ENCODE results near the gene APC. TPM values are rescaled to one million over a fixed set of nuclear protein-coding genes. Genes with fewer than 3 reads are reported as not detected.

APC gene
- total RNA-seq, 2 donors from 2014 or later, result 58.6 to 83.7 TPM

DNA sequence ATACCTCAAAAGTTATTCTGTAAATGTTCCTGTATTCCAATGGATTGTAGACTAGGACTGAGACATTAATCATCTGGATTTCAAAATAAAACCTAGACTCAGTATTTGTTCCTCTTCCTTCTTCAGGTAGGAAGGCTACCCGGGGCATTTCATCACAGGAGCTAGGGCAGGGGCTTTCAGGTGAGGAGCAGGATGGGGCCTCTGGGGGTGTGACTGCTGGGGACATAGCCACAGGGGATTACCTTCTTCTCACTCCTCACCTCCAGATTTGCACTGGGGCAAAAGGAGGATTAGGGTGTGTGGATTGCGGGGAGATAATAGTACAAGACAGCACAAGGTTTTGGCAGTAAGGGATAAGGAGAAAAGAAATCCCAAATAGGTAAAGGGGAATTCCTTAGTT is 85.5 kb downstream of the APC start:
- Histone ChIP-seq H3K27me3 (replicated peaks; ENCODE audit: insufficient read depth) (no peaks in the 10 kb centered on the region), H3K36me3 (peaks cover 29% of the 10 kb centered on the region), H3K27ac (no peak overlapping the region), H3K9me3 (no peaks in the 10 kb centered on the region), H3K4me1 (ENCODE audit: control insufficient read depth in 1 of 2, low read depth in 2 of 2) (no peaks in the 10 kb centered on the region), H3K4me3 (no peak overlapping the region)
- DNase-seq (ENCODE audit: low spot score) (no peak), ATAC-seq (ENCODE audit: insufficient number of reproducible peaks, low FRiP score, low read depth) (no peak)
- TF ChIP-seq, protein P1, sequence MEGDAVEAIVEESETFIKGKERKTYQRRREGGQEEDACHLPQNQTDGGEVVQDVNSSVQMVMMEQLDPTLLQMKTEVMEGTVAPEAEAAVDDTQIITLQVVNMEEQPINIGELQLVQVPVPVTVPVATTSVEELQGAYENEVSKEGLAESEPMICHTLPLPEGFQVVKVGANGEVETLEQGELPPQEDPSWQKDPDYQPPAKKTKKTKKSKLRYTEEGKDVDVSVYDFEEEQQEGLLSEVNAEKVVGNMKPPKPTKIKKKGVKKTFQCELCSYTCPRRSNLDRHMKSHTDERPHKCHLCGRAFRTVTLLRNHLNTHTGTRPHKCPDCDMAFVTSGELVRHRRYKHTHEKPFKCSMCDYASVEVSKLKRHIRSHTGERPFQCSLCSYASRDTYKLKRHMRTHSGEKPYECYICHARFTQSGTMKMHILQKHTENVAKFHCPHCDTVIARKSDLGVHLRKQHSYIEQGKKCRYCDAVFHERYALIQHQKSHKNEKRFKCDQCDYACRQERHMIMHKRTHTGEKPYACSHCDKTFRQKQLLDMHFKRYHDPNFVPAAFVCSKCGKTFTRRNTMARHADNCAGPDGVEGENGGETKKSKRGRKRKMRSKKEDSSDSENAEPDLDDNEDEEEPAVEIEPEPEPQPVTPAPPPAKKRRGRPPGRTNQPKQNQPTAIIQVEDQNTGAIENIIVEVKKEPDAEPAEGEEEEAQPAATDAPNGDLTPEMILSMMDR (IDR thresholded peaks at IDR 0.05), result no peak

DNA sequence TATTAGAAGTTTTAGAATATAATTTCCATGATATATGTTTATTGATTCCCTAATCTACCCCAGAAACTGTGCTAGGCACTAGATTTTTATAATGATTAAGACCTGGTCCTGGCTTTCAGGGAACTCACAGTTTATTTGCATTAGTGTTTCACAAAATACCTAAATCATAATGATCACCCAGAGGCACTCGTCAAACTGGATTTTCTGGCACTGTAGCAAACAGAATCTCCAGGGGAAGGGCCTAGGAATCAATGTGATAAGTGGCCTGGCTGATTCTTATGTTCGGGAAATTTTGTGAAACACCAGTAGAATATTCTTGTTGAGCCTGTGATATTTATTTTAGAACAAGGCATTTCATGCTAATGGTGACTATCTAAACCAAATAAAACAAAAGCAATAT is 86.0 kb downstream of the APC start:
- no peak overlapping the region for H3K27ac ChIP-seq
- ATAC-seq (ENCODE audit: insufficient number of reproducible peaks, low FRiP score, low read depth), result no peak
- H3K9me3 ChIP-seq, result no peaks in the 10 kb centered on the region
- no peaks in the 10 kb centered on the region for H3K27me3 ChIP-seq (replicated peaks; ENCODE audit: insufficient read depth)
- no peak for DNase-seq (ENCODE audit: low spot score)
- TF ChIP-seq, protein P1 (IDR thresholded peaks at IDR 0.05), result no peak
- H3K4me3 ChIP-seq, result no peak overlapping the region
- peaks cover 29% of the 10 kb centered on the region for H3K36me3 ChIP-seq
- no peaks in the 10 kb centered on the region for H3K4me1 ChIP-seq (ENCODE audit: control insufficient read depth in 1 of 2, low read depth in 2 of 2)

DNA sequence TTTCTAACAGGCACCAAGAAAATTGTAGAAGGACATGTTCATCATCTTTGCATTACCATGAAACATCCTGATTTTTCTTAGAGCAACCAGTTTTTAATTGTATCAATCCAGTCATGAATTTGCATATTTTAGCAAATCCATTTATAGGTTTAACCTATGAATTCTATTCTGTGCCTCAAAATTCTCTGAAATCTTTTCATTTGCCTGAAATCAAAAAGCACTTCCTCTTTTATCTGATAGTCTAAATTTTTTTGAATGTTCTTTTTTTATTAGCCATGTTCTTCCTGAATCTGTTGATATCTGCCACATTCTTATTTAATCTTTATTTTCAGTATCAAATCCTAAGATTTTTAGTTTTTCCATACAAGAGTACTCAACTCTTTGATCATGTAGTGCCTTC is 86.5 kb downstream of the APC start:
- no peak for DNase-seq (ENCODE audit: low spot score)
- Histone ChIP-seq H3K4me1 (ENCODE audit: control insufficient read depth in 1 of 2, low read depth in 2 of 2) (no peaks in the 10 kb centered on the region), H3K27me3 (replicated peaks; ENCODE audit: insufficient read depth) (no peaks in the 10 kb centered on the region), H3K9me3 (no peaks in the 10 kb centered on the region), H3K36me3 (peaks cover 28% of the 10 kb centered on the region), H3K4me3 (no peak overlapping the region), H3K27ac (no peak overlapping the region)
- ATAC-seq (ENCODE audit: insufficient number of reproducible peaks, low FRiP score, low read depth), result no peak
- TF ChIP-seq, protein P1 (IDR thresholded peaks at IDR 0.05), result no peak

DNA sequence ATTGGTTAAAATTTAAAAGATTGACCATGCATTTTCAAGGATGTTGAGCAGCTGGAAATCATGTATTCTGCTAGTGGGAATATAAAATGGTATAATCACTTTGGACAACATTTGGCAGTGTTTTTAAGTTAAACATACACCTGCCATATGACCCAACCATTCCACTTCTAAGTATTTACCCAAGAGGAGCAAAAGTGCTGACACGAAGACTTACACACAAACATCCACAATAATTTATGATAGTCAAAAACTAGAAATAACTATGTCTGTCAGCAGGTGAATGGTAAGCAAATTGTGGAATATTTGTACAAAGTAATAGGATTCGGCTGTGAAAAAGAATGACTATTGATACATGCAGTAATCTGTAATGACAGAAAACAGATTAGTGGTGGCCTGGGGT is 92.7 kb downstream of the APC start:
- no peak for ATAC-seq (ENCODE audit: insufficient number of reproducible peaks, low FRiP score, low read depth)
- no peaks in the 10 kb centered on the region for H3K4me1 ChIP-seq (ENCODE audit: control insufficient read depth in 1 of 2, low read depth in 2 of 2)

DNA sequence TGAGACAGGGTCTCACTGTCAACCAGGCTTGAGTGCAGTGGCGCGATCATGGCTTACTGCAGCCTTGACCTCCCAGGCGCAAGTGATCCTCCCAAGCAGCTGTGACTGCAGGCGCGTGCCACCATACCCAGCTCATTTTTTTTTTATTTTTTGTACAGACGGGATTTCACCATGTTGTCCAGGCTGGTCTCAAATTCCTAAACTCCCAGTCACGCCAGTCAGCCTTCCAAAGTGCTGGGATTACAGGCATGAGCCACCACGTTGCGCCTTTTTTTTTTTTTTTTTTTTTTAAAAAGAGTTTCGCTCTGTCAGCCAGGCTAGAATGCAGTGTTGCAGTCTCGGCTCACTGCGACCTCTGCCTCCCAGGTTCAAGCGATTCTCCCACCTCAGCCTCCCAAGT is 96.3 kb downstream of the APC start:
- H3K4me1 ChIP-seq (ENCODE audit: control insufficient read depth in 1 of 2, low read depth in 2 of 2), result no peaks in the 10 kb centered on the region
- H3K27me3 ChIP-seq (replicated peaks; ENCODE audit: insufficient read depth), result no peaks in the 10 kb centered on the region
- H3K36me3 ChIP-seq, result peaks cover 9% of the 10 kb centered on the region
- ATAC-seq (ENCODE audit: insufficient number of reproducible peaks, low FRiP score, low read depth) (no peak), DNase-seq (ENCODE audit: low spot score) (no peak)
- no peak overlapping the region for H3K27ac ChIP-seq
- TF ChIP-seq, protein P1 (IDR thresholded peaks at IDR 0.05), result no peak
- H3K4me3 ChIP-seq, result no peak overlapping the region
- H3K9me3 ChIP-seq, result no peaks in the 10 kb centered on the region

More for the DNA sequence above, 92.7 kb downstream of the APC start:
- Histone ChIP-seq H3K27ac (no peak overlapping the region), H3K9me3 (no peaks in the 10 kb centered on the region), H3K27me3 (replicated peaks; ENCODE audit: insufficient read depth) (no peaks in the 10 kb centered on the region), H3K4me3 (no peak overlapping the region), H3K36me3 (peaks cover 11% of the 10 kb centered on the region)
- TF ChIP-seq, protein P1 (IDR thresholded peaks at IDR 0.05), result no peak
- no peak for DNase-seq (ENCODE audit: low spot score)
